Muscle of arm (tissue), 12 donors: ENCODE measurements around the gene STING1. TPM values are rescaled to one million over a fixed set of nuclear protein-coding genes. Genes with fewer than 3 reads are reported as not detected.

Experiments
- DNase-seq: peaks from one replicate; pipeline ENCODE4 v3.0.0-alpha.2; 2013
- polyA plus RNA-seq, 12 donors: library from polyadenylated mRNA; unstranded; fragments of 120-200 nt; gene quantifications; one replicate each; pipeline ENCODE4 v1.2.1, GENCODE V29; 2013; ENCODE audit not compliant: insufficient read length in 12 of 12

The STING1 gene
- polyA plus RNA-seq, 12 donors = 17.0 to 48.5 (median 31.8) TPM; not detected in 1

GRCh38 chr5:139470821-139471300 is 11.7 kb downstream of the STING1 start, which contains the start of gene SMIM33:
SMIM33 (plus strand) TSS chr5:139471004; CDS start chr5:139471122, 118 bp downstream.
- DNase-seq = no peak

DNA sequence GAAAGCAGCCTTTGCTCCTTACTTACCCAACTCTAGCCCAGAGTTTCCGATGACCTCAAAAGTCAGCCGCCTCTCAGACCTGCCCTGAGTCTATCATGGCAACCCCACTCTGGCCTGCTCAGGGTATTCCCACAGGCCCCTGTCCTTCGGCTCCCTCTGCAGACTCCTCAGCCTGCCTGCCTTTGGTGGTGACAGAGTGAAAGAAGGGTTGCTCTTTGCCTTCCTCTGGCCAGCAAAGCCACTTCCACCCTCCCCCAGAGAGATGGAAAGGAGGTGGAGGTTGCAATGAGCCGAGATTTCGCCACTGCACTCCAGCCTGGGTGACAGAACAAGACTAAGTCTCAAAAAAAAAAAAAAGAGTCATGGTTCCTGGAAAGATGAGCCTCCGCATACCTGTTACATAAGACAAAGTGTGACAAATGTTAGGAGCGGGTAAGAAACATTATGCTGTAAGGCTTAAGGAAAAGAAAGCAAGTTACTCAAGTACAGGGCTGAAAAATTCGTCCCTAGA is 14.1 kb downstream of the STING1 start:
- DNase-seq = no peak

DNA sequence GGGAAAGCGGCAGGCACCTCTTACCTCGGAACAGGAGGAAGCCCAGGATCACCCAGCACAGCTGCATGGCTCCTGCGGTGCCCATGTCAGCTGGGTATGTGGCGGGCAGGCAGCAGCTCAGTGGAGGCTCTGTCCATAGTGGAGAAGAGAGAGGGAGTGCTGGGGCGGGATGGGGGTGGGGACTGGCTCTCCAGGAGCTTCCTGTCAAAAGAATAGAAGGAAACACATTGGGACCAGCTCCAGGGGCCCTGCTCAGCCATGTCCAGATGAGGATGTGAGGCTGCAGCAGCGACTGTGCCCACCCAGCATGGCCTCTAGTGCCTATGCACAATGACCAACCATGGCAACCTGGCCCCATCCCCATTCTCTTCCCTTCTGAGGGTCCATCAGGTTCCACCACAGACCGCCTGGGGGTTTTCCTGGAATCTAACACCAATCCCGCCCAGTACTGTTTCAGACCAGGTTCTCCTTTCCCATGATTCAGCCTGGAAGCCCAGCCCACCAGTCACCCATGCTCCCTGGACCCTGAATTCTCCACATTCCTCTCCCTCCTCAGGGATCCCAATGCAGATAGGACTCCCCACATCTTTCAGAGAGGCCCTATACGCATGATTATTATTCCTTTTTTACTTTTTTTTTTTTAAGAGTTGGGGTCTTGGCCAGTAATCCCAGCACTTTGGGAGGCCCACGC is 19.8 kb downstream of the STING1 start, which contains the start of gene ECSCR:
TSS of gene ECSCR (minus strand) at position 158 of the 691 bp plus-strand sequence. CDS start at position 85, 73 bp downstream.
- no peak for DNase-seq

GRCh38 chr5:139461698-139462097 is 20.9 kb downstream of the STING1 start:
- no peak for DNase-seq

DNA sequence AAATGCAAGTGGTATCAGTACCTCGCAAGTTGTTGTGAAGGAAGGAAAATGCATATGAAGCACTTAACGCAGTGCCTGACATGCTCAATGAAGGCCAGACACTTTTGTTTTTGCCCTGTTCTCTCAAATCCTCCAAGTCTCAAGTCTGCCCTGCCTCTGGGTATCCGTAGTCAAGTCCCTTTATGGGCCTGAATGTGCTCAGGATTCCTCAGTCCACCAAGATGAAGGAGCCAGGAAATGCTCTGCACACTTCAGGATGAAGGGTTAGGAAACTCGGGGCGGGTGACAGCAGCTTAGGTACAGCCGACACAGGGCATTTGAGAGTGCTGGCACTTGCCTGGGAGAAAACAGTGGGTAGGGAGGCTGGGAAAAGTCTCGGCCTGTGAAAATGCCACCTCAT is 21.4 kb downstream of the STING1 start:
- no peak for DNase-seq

- DNase-seq = no peak
Measured at GRCh38 chr5:139460455-139460854, 22.1 kb downstream of the STING1 start.

DNA sequence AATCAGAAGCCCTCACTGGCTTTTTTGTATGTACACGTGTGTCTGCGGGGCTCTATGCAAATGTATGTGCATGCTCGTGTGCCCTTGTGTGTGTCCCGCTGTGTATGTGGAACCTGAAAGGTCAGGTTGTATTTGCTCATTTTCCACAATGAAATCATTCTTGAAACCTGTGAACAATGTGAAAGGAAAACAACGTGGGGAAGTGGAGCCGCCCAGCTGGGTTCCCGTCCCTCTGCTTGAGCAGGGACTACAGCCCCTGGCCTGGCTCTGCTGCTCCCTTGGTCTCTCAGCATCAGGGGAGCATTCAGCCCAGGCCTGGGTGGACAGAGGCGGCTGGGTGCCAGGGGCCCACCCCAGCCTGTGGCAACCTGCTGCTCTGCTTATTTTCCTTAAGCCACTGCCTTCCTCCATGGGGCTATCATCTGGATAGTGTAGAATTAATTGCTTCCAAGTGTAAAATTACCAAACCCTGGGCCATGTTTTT is 23.1 kb downstream of the STING1 start:
- no peak for DNase-seq

- no peak for DNase-seq
Measured at GRCh38 chr5:139458580-139459407, 23.8 kb downstream of the STING1 start.

GRCh38 chr5:139457653-139458306 is 24.8 kb downstream of the STING1 start:
- DNase-seq = no peak

DNA sequence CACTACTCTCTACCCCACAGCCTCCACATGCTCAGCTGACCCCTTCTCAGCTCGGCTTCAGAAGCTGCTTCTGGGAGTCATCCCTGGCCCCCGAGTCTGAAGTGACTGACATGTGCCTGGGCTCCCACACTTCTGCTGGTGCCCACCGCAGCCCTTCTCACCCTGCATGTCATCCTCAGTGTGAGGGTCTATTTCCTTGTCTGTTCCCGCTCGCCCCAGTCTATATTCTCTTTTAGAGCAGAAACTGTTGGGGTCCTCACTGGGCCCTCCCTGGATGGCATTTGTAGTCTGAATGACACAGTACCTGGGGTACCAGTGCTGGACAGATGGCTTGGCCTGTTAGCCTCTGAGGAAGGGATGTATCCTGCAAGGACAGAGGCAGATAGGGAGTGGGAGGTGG is 25.3 kb downstream of the STING1 start:
- DNase-seq = no peak

DNA sequence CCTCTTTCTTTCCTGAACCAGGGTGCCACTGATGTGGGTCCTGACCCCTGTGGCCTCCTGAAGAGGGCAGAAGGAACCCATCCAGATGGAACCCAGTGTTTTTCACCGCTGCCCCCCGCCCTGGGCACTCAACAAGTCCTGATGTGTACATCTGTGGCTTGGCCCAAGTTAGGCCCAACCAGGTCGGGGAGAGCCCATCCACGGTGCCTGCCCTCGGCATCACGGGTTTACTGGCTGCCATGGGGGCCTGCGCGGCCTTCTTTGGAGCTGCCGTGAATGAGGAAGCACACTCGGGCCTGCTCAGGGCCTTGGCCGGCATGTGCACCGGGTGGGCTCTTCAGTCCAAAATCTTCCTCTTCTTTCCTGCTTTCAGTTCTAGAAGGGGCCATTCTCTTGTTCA is 25.8 kb downstream of the STING1 start:
- no peak for DNase-seq

DNA sequence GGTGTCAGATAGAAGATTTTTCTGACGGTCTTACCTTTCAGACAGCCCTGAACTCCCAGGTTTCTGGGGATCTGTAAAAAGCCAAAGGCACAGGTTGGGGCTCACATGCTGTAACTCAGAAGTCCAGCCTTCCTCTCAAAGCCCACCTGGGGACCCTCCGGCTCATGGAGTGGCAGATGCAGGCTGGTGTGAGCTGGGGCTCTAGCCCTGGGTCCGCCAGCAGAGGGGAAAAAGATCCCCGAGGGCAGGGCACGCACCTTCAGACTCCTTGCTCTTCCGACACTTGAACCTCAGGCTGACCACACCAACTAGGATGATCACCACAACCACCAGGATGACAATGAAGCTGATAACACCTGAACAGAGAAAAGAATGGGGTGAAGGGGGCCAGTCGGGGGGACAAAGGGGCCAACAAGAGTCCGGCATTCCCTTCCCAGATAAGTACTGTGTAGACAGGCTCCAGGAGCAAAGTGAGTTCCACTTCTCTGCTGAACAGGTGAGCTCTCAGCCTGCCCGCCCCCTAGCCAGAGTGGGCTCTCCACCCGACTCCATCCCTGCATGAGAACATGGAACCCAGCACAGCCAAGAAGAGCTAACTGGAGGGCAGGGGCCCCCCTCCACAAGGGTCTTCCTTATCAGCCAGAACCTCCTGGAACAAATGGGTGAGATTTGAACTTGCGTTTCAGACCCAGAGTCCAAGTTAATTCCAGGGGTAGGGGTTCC is 27.8 kb downstream of the STING1 start:
- no peak for DNase-seq

GRCh38 chr5:139453683-139454567 is 28.6 kb downstream of the STING1 start:
- no peak for DNase-seq

GRCh38 chr5:139451878-139452660 is 30.5 kb downstream of the STING1 start:
- DNase-seq = no peak

DNA sequence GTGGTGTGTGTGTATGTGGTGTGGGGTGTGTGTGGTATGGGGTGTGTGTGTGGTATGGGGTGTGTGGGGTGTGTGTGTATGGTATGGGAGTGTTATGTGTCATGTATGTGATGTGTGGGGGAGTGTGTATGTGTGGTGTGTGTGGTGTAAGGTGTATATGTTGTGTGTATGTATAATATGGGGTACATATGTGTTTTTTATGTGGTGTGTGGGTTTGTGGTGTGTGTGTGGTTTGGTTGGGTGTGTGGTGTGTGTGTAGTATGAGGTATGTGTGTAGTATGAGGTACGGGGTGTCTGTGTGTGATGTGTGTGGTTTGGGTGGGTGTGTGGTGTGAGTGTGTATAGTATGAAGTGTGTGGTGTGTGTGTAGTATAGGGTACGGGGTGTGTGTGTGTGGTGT is 31.4 kb downstream of the STING1 start:
- DNase-seq = no peak

GRCh38 chr5:139446956-139447779 is 35.4 kb downstream of the STING1 start:
- DNase-seq = no peak

DNA sequence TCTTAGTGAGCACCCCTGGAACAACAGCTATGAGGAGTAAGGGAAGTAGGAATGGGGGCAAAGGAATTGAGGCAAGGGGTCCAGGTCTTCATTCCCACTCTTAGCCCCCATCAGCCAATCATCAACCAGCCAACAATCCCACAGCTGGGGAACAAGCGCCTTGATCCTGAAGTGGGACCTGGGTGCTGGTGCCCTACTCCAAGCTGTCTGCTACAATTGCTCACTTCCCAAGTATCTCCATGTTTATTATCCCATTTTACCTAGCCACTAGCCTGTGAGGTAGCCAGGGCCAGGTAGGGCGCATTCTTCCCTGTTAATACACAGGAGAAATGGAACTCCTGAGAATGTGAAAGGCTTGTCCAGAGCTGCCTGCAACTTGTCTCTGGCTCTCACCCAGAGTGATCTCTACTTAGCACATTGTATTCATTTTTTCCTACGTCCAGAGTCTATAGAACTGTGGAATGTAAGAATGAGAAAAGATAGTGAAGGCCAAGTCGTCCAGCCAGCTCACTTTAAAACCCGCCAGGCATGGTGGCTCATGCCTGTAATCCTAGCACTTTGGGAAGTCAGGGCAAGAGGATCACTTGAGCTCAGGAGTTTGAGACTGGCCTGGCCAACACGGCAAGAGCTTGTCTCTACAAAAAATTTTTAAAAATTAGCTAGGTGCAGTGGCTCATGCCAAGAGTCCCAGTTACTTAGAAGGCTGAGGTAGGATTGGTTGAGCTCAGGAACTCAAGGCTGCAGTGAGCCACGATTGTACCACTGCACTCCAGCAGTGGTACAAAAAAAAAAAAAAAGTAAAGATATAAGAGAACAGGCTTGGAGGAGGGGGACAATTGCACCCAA is 37.0 kb downstream of the STING1 start:
- peak; percentile 63 for DNase-seq
